CD4-positive, alpha-beta T cell treated with Interleukin-10 for 1 hour (primary cell): ENCODE results near the gene KCNJ4.

Experiments
- DNase-seq: peaks from one replicate; pipeline ENCODE4 v3.0.0-alpha.2; 2020

The KCNJ4 gene

DNA sequence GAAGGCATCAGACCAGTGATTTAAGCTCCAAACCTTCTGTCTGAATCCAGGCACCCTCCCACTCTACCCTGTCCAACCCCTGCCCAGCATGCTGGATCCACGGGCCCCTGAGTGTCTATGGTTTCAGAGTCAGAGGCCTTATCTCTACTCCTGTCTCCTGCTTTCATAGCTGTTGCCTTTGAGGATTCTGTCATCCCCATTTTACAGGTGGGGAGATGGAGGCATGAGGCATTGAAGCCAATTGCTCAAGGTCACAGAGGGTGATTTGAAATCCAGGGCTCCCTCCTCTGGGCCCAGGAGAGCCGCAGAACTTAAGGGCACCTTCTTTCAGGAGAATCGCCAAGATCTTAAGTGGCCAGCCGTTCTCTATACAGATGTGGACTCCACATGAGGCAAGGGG, 3.1 kb downstream of the KCNJ4 start:
- no peak for DNase-seq

- no peak for DNase-seq
Measured at GRCh38 chr22:38451404-38451803, 3.6 kb downstream of the KCNJ4 start.

DNA sequence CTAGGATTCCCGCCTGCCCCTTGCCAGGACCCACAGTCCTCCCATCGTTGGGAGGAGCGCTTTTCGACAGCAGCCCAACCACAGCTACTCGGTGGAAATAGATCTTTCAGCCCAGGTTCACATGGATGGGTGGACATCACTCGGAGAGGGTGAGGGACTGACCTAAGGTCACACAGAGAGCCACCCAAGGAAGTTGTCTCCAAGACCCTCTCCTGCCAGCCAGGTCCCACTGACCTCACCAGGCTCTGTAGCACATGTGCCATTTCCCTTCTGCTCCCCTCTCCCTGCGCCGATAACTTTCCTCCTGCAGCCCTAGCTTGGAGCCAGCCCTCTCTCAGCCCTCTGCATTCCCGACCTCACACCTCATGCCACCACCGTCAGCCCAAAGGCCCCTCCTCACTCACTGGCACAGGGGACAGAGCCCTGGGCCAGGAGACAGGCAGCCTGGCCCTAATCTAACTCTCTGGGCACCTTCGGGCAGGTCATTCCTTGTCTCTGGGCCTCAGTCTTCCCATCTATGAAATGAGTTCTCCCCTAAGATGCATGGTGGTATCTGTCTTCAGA, 4.7 kb downstream of the KCNJ4 start:
- DNase-seq = no peak

DNA sequence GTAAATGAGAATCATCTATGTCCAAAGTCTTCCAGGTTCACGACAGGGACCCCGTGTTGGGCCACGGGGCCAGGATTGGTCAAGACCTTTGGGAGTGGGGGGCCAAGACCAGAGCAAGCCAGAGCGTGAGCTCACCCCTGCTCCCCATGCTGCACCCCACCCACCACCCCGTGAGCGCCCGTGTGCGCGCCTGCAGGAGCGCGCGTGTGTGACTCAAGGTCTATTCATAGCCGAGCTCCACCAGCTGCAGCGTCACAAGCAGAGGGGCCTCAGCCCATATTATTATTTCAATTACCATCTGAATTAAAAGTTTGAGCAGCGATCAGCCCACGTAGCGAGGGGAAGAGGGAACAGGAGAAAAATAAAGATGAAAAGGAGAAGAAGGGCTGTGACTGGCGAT, 5.2 kb downstream of the KCNJ4 start:
- no peak for DNase-seq

GRCh38 chr22:38448945-38449745, 5.9 kb downstream of the KCNJ4 start:
- no peak for DNase-seq

GRCh38 chr22:38446018-38446601, 8.9 kb downstream of the KCNJ4 start:
- no peak for DNase-seq

DNA sequence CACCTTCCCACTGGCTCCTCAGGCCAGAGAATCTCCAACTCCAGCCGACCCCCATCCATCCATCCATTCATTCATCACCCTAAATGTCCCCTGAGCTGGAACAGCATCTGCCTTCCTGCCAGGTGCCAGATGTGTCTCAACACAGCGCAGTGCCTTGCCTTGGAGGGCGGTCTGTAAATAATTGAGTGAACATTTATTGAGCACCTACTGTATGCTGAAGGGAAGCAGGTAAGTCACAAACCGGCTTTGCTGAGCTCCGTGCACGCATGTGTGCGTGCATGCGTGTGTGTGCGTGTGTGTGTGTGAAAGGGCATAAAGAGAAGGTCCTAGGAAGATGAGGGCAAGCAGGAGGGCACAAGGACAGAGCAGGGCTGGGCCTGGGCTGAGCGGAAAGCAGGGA, 10.2 kb downstream of the KCNJ4 start:
- DNase-seq = no peak

- DNase-seq = no peak
Measured at GRCh38 chr22:38443628-38444521, 11.1 kb downstream of the KCNJ4 start.

DNA sequence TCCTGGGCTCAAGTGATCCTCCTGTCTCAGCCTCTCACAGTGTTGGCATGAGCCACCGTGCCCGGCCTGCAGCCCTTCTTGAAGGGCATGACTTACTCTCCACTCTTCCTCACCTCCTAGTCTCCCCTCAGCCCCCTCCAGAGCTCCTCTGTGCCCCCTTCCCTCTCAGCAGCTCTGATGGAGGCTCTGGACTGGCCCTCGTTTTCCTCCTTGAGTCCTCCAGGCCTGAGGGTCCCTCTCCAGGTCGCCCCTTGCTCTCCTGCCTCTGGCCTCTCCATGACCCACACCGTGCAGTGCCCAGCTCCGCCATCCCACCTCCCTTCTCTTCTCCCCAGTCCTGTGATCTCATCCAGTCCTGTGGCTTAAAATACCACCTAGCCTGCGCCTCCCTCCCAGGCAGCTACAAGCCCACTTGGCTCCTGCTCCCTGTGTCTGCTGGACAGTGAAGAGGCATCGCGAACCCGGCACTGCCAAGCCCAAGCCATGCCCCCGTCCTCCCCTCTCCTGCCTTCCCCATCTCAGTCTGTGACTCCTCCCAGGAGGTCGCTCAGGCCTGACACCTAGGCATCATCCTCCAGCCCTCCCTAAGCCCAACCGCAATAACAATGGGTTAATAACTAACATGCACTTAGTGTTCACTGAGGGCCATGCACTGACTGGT, 11.9 kb downstream of the KCNJ4 start:
- DNase-seq = no peak

- no peak for DNase-seq
Measured at GRCh38 chr22:38441620-38442287, 13.2 kb downstream of the KCNJ4 start.

GRCh38 chr22:38440747-38441350, 14.2 kb downstream of the KCNJ4 start:
- no peak for DNase-seq

GRCh38 chr22:38437416-38437815, 17.6 kb downstream of the KCNJ4 start:
- no peak for DNase-seq

GRCh38 chr22:38436629-38437395, 18.2 kb downstream of the KCNJ4 start:
- DNase-seq = no peak

DNA sequence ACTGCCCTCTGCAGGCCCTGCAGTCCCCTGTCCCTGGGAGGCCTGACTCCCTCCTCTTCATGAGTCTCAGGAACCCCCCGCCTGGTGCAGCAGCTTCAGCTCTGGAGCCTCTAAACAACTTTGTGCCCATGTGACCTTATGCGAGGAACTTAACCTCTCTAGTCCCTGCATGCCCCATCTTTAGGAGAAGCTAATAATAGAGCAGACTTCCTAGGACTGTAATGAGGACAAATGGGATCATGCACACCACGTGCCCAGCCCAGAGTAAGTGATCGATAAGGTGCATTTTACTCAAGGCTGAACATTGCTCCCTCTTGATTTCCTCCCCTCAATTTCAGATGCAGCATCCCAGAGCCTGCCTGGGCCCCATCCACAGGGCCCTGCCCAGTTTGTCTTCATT, 19.0 kb downstream of the KCNJ4 start:
- DNase-seq = no peak

DNA sequence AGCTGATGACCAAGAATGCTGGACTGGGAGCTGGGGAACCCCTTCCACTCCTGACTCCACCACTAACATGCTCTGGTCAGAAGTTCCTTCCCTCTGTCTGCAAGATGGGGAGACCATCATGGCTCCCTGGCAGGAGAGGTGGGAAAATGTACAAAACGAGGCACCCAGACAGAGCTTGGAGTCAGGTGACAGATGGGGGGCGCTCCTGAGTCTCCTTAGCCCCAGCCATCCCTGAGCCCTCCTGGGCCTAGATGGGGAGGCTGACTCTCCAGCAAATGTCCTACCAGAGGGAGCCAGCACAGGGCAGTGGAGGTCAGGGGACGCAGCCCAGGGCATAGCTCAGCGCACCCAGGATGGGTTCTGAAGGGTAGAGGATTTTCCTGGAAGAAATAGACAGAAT, 20.0 kb downstream of the KCNJ4 start:
- DNase-seq = no peak

GRCh38 chr22:38433871-38434270, 21.1 kb downstream of the KCNJ4 start:
- no peak for DNase-seq

DNA sequence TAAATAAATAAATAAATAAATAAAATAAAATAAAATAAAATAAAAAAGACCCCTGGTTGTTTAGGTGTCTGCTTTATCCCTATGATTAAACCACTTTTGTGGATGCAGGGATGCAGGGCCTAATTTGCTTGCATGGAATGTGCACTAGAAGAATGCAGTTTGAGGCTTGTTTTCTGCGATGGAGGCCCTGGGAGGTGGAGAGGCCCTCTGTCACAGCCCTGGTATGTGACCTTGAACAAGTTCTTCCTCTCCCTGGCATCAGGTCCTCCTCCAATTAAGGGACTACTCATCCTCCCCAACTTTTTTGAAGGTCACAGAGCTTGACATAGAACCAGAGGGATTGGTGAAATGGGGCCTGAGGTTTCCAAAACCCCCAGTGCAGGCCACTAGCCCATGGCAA, 22.7 kb downstream of the KCNJ4 start:
- no peak for DNase-seq

DNA sequence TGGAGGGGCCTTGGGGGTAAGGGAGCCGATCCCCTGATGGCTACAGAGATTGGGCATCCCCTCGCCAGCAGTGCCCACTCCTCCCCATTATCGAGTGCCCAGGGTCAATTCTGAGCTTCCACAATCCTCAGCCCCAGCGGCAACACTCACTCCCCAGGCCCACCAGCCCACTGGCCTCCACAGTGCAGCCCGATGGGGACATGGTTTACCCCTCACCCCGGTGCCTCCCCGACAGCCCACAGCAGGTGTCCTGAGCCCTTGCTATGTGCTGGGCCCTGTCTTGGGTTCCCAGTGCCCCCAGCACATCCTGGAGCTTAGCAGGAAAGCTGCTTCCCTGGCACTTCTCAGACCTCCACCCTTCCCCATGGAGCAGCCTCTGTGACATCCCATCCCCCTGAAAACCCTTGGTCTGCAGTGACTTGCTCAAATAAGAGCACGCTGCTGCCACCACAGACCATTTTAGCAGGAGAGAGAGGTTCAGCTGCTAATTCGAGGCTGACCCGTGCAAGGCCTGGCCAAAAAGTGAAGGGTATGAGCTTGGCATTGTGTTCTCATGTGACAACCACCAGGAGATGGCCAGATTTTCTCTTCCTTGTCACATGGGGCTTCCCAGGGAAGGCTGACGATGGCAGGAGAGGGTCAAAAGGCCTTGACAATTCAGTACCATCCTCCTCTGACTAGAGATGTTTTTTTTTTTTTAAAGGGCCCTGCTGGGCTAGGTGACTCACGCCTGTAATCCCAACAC, 23.6 kb downstream of the KCNJ4 start:
- no peak for DNase-seq

GRCh38 chr22:38429499-38430068, 25.4 kb downstream of the KCNJ4 start:
- DNase-seq = no peak

- DNase-seq = no peak
Measured at GRCh38 chr22:38428714-38429113, 26.3 kb downstream of the KCNJ4 start.
